Neuronal stem cell (in vitro differentiated cells): Measurements from ENCODE around the gene PMS2.
"Not testable (repeated sequence)": the region's sequence is repeated elsewhere in the genome, so short reads cannot be mapped to it uniquely, and the experiment has no call there.

Experiments used
- DNase-seq: peaks from one replicate; pipeline ENCODE4 v3.0.0-alpha.2; 2013; ENCODE audit warnings: low spot score
- H2AFZ ChIP-seq: one replicate; pipeline ENCODE4 v1.6.1; 2013; ENCODE audit warnings: mild to moderate bottlenecking, low read length, inconsistent platforms
- H2AK5ac ChIP-seq: 2 replicates; pipeline ENCODE4 v1.6.1; 2013; ENCODE audit warnings: low read depth, mild to moderate bottlenecking, inconsistent platforms, low read length, moderate library complexity, mixed read lengths
- H2BK120ac ChIP-seq: 2 replicates; pipeline ENCODE4 v1.6.1; 2013; ENCODE audit warnings: low read depth, mild to moderate bottlenecking, inconsistent platforms, low read length, moderate library complexity, mixed read lengths
- H2BK12ac ChIP-seq: one replicate; pipeline ENCODE4 v1.6.1; 2013; ENCODE audit warnings: low read length, inconsistent platforms
- H2BK15ac ChIP-seq: 2 replicates; pipeline ENCODE4 v1.6.1; 2013; ENCODE audit warnings: mild to moderate bottlenecking, low read length, inconsistent platforms, mixed read lengths
- H2BK5ac ChIP-seq: one replicate; pipeline ENCODE4 v1.6.1; 2013; ENCODE audit warnings: inconsistent platforms, mild to moderate bottlenecking, low read length, moderate library complexity
- H3K14ac ChIP-seq: one replicate; pipeline ENCODE4 v1.6.1; 2013; ENCODE audit warnings: low read length, inconsistent platforms
- H3K18ac ChIP-seq: 2 replicates; pipeline ENCODE4 v1.6.1; 2013; ENCODE audit warnings: low read length, inconsistent platforms
- H3K23ac ChIP-seq: 2 replicates; pipeline ENCODE4 v1.6.1; 2013; ENCODE audit warnings: low read depth, mild to moderate bottlenecking, mixed read lengths, low read length, inconsistent platforms; ENCODE audit not compliant: poor library complexity
- H3K27ac ChIP-seq: replicated peaks from 3 replicates; pipeline ENCODE4 v1.5.1; 2013; ENCODE audit warnings: low read length, inconsistent platforms
- H3K27me3 ChIP-seq, 3 experiments: 2 replicates each; pipeline ENCODE4 v1.6.1; 2013; ENCODE audit warnings: low read length in 3 of 3, mild to moderate bottlenecking in 2 of 3, inconsistent platforms in 1 of 3, low read depth in 1 of 3, mixed read lengths in 1 of 3, moderate library complexity in 1 of 3; ENCODE audit not compliant: control insufficient read depth in 3 of 3, insufficient read depth in 3 of 3
- H3K36me3 ChIP-seq, 2 donors: replicated peaks in 1 of 2; 2 replicates each; pipeline ENCODE4 v1.6.1; 2013; ENCODE audit warnings: low read length in 2 of 2; ENCODE audit not compliant: control insufficient read depth in 2 of 2, insufficient read depth in 2 of 2
- H3K4ac ChIP-seq: 2 replicates; pipeline ENCODE4 v1.6.1; 2013; ENCODE audit warnings: inconsistent platforms, mild to moderate bottlenecking, low read length, moderate library complexity
- H3K4me1 ChIP-seq, 2 donors: 1 replicate in 1 of 2; 2 replicates in 1 of 2; pipeline ENCODE4 v1.6.1; 2013; ENCODE audit warnings: low read length in 2 of 2, low read depth in 1 of 2; ENCODE audit not compliant: control insufficient read depth in 2 of 2, insufficient read depth in 1 of 2
- H3K4me2 ChIP-seq: one replicate; pipeline ENCODE4 v1.6.1; 2013; ENCODE audit warnings: mild to moderate bottlenecking, low read length, inconsistent platforms; ENCODE audit not compliant: insufficient read depth, poor library complexity, severe bottlenecking
- H3K4me3 ChIP-seq, 2 donors: 2 replicates each; pipeline ENCODE4 v1.5.1; 2013; ENCODE audit warnings: low read length in 2 of 2, mild to moderate bottlenecking in 2 of 2, inconsistent platforms in 1 of 2, moderate library complexity in 1 of 2
- H3K79me1 ChIP-seq: one replicate; pipeline ENCODE4 v1.6.1; 2013; ENCODE audit warnings: low read depth, mild to moderate bottlenecking, inconsistent platforms, low read length, moderate library complexity
- H3K9ac ChIP-seq: one replicate; pipeline ENCODE4 v1.6.1; 2013; ENCODE audit warnings: mild to moderate bottlenecking, low read depth, low read length, inconsistent platforms; ENCODE audit not compliant: poor library complexity
- H3K9me3 ChIP-seq, 2 donors: replicated peaks in 1 of 2; 2 replicates each; pipeline versions ENCODE3 to v1.6.1; 2013; ENCODE audit warnings: low read length in 2 of 2, mild to moderate bottlenecking in 2 of 2, inconsistent platforms in 1 of 2, low read depth in 1 of 2, mixed read lengths in 1 of 2, moderate library complexity in 1 of 2; ENCODE audit not compliant: control insufficient read depth in 2 of 2, insufficient read depth in 1 of 2
- H4K8ac ChIP-seq: one replicate; pipeline ENCODE4 v1.6.1; 2013; ENCODE audit warnings: low read depth, mild to moderate bottlenecking, inconsistent platforms, low read length, moderate library complexity
- H4K91ac ChIP-seq: one replicate; pipeline ENCODE4 v1.6.1; 2013; ENCODE audit warnings: low read length, low read depth, mild to moderate bottlenecking, inconsistent platforms; ENCODE audit not compliant: poor library complexity
- WGBS, 2 donors: extraction: QIAGEN DNeasy Blood & Tissue Kit; methylation state at CpG; one replicate each; pipeline ENCODE4 v1.1.7; 2013; ENCODE audit warnings: missing lambda C conversion rate in 2 of 2, mixed read lengths in 1 of 2; ENCODE audit not compliant: insufficient read length in 2 of 2, insufficient replicate concordance in 1 of 2; ENCODE audit errors: extremely low coverage in 2 of 2; 5-methylcytosine and 5-hydroxymethylcytosine counted together

The PMS2 gene

DNA sequence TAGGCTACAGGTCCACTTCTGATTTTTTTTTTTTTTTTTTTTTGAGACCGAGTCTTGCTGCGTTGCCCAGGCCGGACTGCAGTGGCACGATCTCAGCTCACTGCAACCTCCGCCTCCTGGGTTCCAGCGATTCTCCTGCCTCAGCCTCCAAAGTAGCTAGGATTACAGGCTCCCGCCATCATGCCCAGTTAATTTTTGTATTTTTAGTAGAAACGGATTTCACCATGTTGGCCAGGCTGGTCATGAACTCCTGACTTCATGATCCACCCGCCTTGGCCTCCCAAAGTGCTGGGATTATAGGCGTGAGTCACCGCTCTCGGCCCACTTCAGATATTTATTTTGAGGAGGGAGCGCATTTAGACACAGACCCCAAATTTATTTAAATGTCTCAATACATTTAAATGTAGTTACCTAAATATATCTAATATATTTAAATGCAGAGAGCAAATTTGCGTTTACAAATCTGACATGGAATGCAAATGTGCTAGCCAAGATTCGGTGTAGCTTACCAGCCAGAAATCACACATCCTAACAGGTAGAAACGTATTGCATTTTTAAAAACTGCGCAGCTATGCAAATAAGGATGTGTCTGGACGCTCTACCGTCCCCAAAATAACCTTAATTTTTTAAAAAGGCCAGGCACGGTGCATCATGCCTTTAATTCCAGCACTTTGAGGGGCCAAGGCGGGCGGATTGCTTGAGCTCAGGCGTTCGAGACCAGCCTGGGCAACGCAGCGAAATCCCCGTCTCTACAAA lies 836 bp downstream of the PMS2 start:
- H3K18ac ChIP-seq, H2AK5ac ChIP-seq, H3K4ac ChIP-seq, H3K9me3 ChIP-seq, H2BK12ac ChIP-seq, H2BK120ac ChIP-seq, H2BK15ac ChIP-seq, H2BK5ac ChIP-seq, H4K91ac ChIP-seq, H3K14ac ChIP-seq, H3K9ac ChIP-seq, H3K4me1 ChIP-seq, H4K8ac ChIP-seq, DNase-seq, H3K27me3 ChIP-seq, H3K23ac ChIP-seq, H3K79me1 ChIP-seq, H3K27ac ChIP-seq: not testable (repeated sequence)
- Histone ChIP-seq H3K4me2 (peak overlapping the region; percentile 47), H3K36me3 (peaks cover 2 to 51% of the 10 kb centered on the region in 2 donors), H3K4me3 (peak overlapping the region; percentile 74 to 95), H2AFZ (peak overlapping the region; percentile 97)
- WGBS, 2 donors: no CpG with 5 or more reads among the region's 27 CpGs

DNA sequence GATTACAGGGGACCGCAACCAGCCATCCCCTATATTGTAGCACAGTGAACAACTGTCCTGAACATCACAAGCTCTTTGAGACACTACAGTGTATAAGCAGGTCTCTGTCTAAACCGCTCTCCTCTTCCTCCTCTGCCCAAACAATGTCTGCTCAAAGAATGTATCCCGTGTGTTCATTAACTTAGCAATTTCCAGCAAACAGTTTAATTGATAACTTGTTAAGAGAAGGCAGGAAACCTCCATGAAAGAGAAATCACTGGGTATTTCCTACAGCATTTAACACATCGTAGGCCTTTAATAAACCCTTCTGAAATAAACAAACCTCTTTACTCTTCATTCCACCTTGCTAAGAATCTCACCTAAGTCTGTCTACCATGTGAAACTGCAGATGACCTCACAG lies 1.5 kb downstream of the PMS2 start:
- H3K9ac ChIP-seq: no peak overlapping the region
- no peaks in the 10 kb centered on the region for H3K9me3 ChIP-seq
- peaks cover 0 to 51% of the 10 kb centered on the region in 2 donors for H3K36me3 ChIP-seq
- no peak overlapping the region for H4K8ac ChIP-seq
- no CpG with 5 or more reads among the region's 4 CpGs for WGBS, 2 donors
- H3K27ac ChIP-seq: no peak overlapping the region
- H2BK12ac ChIP-seq: no peak overlapping the region
- H3K14ac ChIP-seq: no peak overlapping the region
- H3K4me3 ChIP-seq: no peak overlapping the region
- no peak overlapping the region for H2AK5ac ChIP-seq
- H3K4me2 ChIP-seq: no peak overlapping the region
- H2AFZ ChIP-seq: no peak overlapping the region
- H3K27me3 ChIP-seq: no peaks in the 10 kb centered on the region
- no peak overlapping the region for H3K23ac ChIP-seq
- DNase-seq: no peak
- H2BK120ac ChIP-seq: no peak overlapping the region
- H4K91ac ChIP-seq: no peak overlapping the region
- no peak overlapping the region for H3K18ac ChIP-seq
- no peaks in the 10 kb centered on the region for H3K4me1 ChIP-seq
- no peaks in the 10 kb centered on the region for H3K79me1 ChIP-seq
- no peak overlapping the region for H2BK5ac ChIP-seq
- no peak overlapping the region for H2BK15ac ChIP-seq
- no peak overlapping the region for H3K4ac ChIP-seq

DNA sequence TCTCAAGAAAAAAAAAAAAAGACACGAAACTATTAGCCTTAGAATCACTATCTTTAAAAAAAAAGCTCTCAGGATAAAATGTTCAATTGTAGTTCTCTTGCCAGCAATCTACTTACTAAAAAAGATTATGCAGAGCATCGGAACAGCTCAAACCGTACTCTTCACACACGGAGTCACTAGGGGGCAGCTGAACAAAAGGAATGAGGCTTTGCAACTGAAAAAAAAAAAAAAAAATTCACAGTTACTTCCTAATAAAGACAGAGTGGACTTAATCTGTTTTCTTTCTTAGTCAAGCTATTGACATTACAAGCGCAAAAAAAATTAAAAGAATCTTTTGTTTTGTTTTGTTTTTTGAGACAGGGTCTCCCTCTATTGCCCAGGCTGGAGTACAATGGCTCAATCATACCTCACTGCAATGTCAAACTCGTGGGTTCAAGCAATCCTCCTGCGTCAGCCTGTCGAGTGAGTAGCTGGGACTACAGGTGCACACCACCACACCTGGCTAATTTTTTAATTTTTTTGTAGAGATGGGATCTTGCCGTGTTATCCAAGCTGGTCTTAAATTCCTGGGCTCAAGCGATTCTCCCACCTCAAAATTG lies 11.5 kb downstream of the PMS2 start:
- Histone ChIP-seq H3K4me1 (no peaks in the 10 kb centered on the region), H3K79me1 (no peaks in the 10 kb centered on the region), H3K9ac (no peak overlapping the region), H3K27ac (no peak overlapping the region), H2BK15ac (no peak overlapping the region), H3K4ac (no peak overlapping the region), H2BK12ac (no peak overlapping the region), H3K18ac (no peak overlapping the region), H2AFZ (no peak overlapping the region), H3K23ac (no peak overlapping the region), H3K36me3 (peaks cover 15 to 87% of the 10 kb centered on the region in 2 donors), H4K91ac (no peak overlapping the region), H3K4me2 (no peak overlapping the region), H2BK120ac (no peak overlapping the region), H3K27me3 (no peaks in the 10 kb centered on the region), H2AK5ac (no peak overlapping the region), H3K4me3 (no peak overlapping the region), H4K8ac (no peak overlapping the region), H3K9me3 (no peaks in the 10 kb centered on the region), H2BK5ac (no peak overlapping the region), H3K14ac (no peak overlapping the region)
- DNase-seq: peak; percentile 21
- WGBS, 2 donors: no CpG with 5 or more reads among the region's 10 CpGs

DNA sequence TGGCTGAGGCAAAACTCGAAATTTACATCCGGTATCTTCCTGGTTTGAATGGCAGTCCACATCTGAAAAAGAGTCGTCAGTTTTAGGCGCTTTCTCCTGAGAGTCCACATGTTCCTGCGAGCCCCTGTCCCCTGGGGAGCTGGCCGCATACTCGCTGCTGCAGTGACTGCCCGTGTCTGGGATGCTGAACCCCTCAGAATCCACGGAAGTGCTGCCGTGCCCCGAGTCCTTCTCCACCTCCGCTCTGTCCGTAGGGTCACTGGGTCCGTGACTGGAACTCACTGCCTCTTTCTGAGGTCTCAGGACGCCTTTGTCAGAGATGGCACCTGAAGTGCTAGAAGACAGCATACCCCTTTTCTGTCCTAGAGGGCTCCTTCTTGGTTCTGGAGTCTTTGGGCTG lies 21.8 kb downstream of the PMS2 start:
- not testable (repeated sequence) for H4K8ac ChIP-seq, H3K79me1 ChIP-seq, H3K4me1 ChIP-seq, H3K18ac ChIP-seq, H3K27ac ChIP-seq, H2BK5ac ChIP-seq, H3K27me3 ChIP-seq, H3K9ac ChIP-seq, H2BK120ac ChIP-seq, H3K14ac ChIP-seq, H2BK15ac ChIP-seq, H2AK5ac ChIP-seq, H3K4ac ChIP-seq, H3K4me3 ChIP-seq, H2BK12ac ChIP-seq, H2AFZ ChIP-seq, DNase-seq, H3K4me2 ChIP-seq, H4K91ac ChIP-seq, H3K23ac ChIP-seq, H3K9me3 ChIP-seq
- peaks cover 0 to 59% of the 10 kb centered on the region in 2 donors for H3K36me3 ChIP-seq
- no CpG with 5 or more reads among the region's 15 CpGs for WGBS, 2 donors
